KMS-11 (cell line): Measurements from ENCODE around the gene DPP4.

Experiments
- H2AFZ ChIP-seq: fragments of 200-600 bp; sonication (generic); 2 replicates; pipeline ENCODE4 v1.6.1; 2016; ENCODE audit warnings: antibody characterized with exemption, mixed run types, low read depth
- H3K27ac ChIP-seq: fragments of 200-600 bp; sonication (generic); 2 replicates; pipeline ENCODE4 v1.6.1; 2016; ENCODE audit warnings: mild to moderate bottlenecking, mixed run types
- H3K27me3 ChIP-seq: fragments of 200-600 bp; sonication (generic); 2 replicates; pipeline ENCODE4 v1.6.1; 2017; ENCODE audit warnings: mild to moderate bottlenecking, low read depth, mixed run types, moderate library complexity; ENCODE audit not compliant: insufficient read depth
- H3K36me3 ChIP-seq: fragments of 200-600 bp; sonication (generic); 2 replicates; pipeline ENCODE4 v1.6.1; 2017; ENCODE audit warnings: mild to moderate bottlenecking, mixed run types; ENCODE audit not compliant: insufficient read depth
- H3K4me1 ChIP-seq: fragments of 200-600 bp; sonication (generic); 2 replicates; pipeline ENCODE4 v1.6.1; 2016; ENCODE audit warnings: mild to moderate bottlenecking, low read depth, mixed run types; ENCODE audit not compliant: poor library complexity, severe bottlenecking
- H3K4me2 ChIP-seq: fragments of 200-600 bp; sonication (generic); 2 replicates; pipeline ENCODE4 v1.7.0; 2016; ENCODE audit warnings: mild to moderate bottlenecking, mixed run types
- H3K4me3 ChIP-seq: fragments of 200-600 bp; sonication (generic); IDR thresholded peaks from 2 replicates; pipeline ENCODE4 v1.6.1; 2017; ENCODE audit warnings: low read depth, low read length, mixed read lengths; ENCODE audit not compliant: insufficient read depth
- H3K79me2 ChIP-seq: fragments of 200-600 bp; sonication (generic); 2 replicates; pipeline ENCODE4 v1.6.1; 2016; ENCODE audit warnings: low read depth, mixed run types; ENCODE audit not compliant: insufficient read depth
- H3K9ac ChIP-seq: fragments of 200-600 bp; sonication (generic); 2 replicates; pipeline ENCODE4 v1.6.1; 2016; ENCODE audit warnings: mild to moderate bottlenecking, mixed run types
- H4K20me1 ChIP-seq: fragments of 200-600 bp; sonication (generic); 2 replicates; pipeline ENCODE4 v1.6.1; 2016; ENCODE audit warnings: mild to moderate bottlenecking, mixed run types; ENCODE audit not compliant: insufficient read depth
- TF ChIP-seq, protein P1 (sequence below): fragments of 200-600 bp; sonication (generic); conservative IDR thresholded peaks from 2 replicates; pipeline ENCODE4 v1.6.1; 2017; ENCODE audit warnings: low read depth, mild to moderate bottlenecking, antibody characterized with exemption, low read length, moderate library complexity, mixed read lengths

DPP4 gene

DNA sequence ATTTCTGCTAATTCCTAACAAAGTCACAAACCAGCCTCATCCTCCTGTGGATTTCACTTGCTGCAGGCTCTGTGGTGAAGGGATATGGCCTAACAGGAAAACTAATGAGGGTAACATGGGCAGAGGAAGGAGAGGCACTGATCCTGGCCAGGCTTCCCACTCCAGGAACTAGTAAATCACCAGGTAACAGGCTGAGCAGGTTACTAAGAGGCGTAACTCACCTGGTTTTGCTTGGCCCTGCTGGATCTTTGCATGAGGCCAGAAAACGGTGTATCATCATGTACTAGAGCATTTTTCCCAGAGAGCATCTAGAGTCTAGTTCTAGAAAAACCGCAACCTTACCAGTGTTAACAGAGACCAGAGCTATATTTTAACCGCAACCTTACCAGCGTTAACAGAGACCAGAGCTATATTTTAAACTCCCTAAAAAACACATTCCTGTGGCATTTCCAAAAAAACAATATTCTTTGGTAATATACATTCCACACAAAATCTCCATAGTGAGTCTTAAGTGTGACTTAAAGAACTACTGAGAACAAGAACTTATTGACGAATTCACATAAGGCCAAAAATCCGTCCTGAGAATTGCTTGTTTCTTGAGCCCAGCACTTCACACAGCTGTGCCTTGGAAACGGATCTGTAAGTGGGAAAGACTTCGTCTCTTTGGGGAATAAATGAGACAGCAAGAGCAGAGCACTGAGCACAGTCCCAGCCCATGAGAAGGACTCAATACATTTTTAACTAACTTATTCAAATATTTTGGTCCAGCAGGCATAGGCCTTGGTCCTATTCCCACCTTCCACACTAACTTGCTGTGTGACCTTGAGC lies 43.4 kb downstream of the DPP4 start:
- H3K27me3 ChIP-seq, result no peaks in the 10 kb centered on the region
- no peak overlapping the region for H3K4me2 ChIP-seq
- TF ChIP-seq, protein P1, sequence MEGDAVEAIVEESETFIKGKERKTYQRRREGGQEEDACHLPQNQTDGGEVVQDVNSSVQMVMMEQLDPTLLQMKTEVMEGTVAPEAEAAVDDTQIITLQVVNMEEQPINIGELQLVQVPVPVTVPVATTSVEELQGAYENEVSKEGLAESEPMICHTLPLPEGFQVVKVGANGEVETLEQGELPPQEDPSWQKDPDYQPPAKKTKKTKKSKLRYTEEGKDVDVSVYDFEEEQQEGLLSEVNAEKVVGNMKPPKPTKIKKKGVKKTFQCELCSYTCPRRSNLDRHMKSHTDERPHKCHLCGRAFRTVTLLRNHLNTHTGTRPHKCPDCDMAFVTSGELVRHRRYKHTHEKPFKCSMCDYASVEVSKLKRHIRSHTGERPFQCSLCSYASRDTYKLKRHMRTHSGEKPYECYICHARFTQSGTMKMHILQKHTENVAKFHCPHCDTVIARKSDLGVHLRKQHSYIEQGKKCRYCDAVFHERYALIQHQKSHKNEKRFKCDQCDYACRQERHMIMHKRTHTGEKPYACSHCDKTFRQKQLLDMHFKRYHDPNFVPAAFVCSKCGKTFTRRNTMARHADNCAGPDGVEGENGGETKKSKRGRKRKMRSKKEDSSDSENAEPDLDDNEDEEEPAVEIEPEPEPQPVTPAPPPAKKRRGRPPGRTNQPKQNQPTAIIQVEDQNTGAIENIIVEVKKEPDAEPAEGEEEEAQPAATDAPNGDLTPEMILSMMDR, result no peak
- no peaks in the 10 kb centered on the region for H3K36me3 ChIP-seq
- no peaks in the 10 kb centered on the region for H4K20me1 ChIP-seq
- no peak overlapping the region for H2AFZ ChIP-seq
- H3K4me1 ChIP-seq, result no peaks in the 10 kb centered on the region
- no peak overlapping the region for H3K9ac ChIP-seq
- H3K79me2 ChIP-seq, result no peaks in the 10 kb centered on the region
- no peak overlapping the region for H3K27ac ChIP-seq
- no peak overlapping the region for H3K4me3 ChIP-seq

- H3K27me3 ChIP-seq, result no peaks in the 10 kb centered on the region
- no peaks in the 10 kb centered on the region for H3K36me3 ChIP-seq
- no peaks in the 10 kb centered on the region for H3K79me2 ChIP-seq
- H2AFZ ChIP-seq, result no peak overlapping the region
- H3K4me3 ChIP-seq, result no peak overlapping the region
- TF ChIP-seq, protein P1, result no peak
- no peak overlapping the region for H3K27ac ChIP-seq
- H4K20me1 ChIP-seq, result no peaks in the 10 kb centered on the region
- no peak overlapping the region for H3K4me2 ChIP-seq
- H3K9ac ChIP-seq, result no peak overlapping the region
- no peaks in the 10 kb centered on the region for H3K4me1 ChIP-seq
Observed at GRCh38 chr2:162029287-162029901, 44.6 kb downstream of the DPP4 start.

GRCh38 chr2:162028511-162028910 lies 45.5 kb downstream of the DPP4 start:
- no peaks in the 10 kb centered on the region for H3K27me3 ChIP-seq
- no peak overlapping the region for H3K27ac ChIP-seq
- H3K4me1 ChIP-seq, result no peaks in the 10 kb centered on the region
- TF ChIP-seq, protein P1, result no peak
- no peaks in the 10 kb centered on the region for H3K36me3 ChIP-seq
- H4K20me1 ChIP-seq, result no peaks in the 10 kb centered on the region
- no peaks in the 10 kb centered on the region for H3K79me2 ChIP-seq
- H2AFZ ChIP-seq, result no peak overlapping the region
- no peak overlapping the region for H3K4me2 ChIP-seq
- no peak overlapping the region for H3K4me3 ChIP-seq
- no peak overlapping the region for H3K9ac ChIP-seq

DNA sequence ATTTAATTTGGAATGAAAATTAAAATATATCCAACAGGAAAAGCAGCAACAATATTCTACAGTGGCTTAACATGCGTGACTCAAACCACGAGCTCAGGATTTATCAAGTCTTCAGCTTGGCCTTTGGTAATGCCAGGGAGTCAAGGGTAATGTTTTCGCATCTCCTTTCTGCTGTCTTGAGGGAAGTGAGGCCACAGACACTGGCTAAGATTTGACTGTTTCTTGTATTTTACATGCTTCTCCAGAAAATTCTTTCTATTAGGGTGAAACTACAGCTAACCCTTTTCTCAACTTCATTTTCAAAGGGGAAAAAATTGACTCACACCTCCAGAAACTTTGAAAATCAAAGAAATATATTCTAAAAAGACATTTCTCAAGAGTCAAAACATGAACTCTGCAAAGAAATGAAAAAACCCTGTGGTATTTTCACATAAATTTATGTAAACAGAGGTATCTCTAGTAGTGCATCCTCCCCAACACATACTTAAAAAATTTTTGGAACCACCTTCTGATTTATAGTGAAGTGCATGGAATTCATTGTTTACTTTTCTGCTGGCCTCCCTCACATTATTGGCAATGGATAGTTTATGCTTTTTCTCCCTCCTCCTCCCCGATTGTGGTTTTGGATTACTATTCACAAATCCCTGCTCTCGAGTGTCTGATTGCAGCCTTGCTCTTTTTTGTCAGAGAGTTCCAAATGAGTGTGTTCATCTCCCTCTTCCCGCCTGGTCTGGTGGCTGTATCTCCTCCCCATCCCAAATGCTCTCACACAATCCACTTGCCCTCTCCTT lies 48.7 kb downstream of the DPP4 start:
- Histone ChIP-seq H3K9ac (no peak overlapping the region), H3K27me3 (no peaks in the 10 kb centered on the region), H3K4me1 (no peaks in the 10 kb centered on the region), H3K4me2 (no peak overlapping the region), H3K79me2 (no peaks in the 10 kb centered on the region), H3K4me3 (no peak overlapping the region), H4K20me1 (no peaks in the 10 kb centered on the region), H3K36me3 (no peaks in the 10 kb centered on the region), H2AFZ (no peak overlapping the region), H3K27ac (no peak overlapping the region)
- TF ChIP-seq, protein P1, result no peak
